B cell (primary cell): ENCODE results near the gene RNU11. TPM values are rescaled to one million over a fixed set of nuclear protein-coding genes. Genes with fewer than 3 reads are reported as not detected.

ENCODE experiments used
- ATAC-seq: fragments of 200-7000 bp; cut with Tn5 transposase; one replicate; pipeline ENCODE4 v1.10.0; 2021; ENCODE audit warnings: low read depth, mild to moderate bottlenecking, moderate number of reproducible peaks, moderate library complexity
- CTCF ChIA-PET: fragments of 350-600 bp; sonication (Branson Sonifier 250); formaldehyde crosslinking; loops from one replicate; lab custom pipeline; 2021; ENCODE audit warnings: antibody characterized with exemption, inconsistent platforms; lab: Charles Lee
- POLR2A ChIA-PET: fragments of 350-600 bp; sonication (Branson Sonifier 250); formaldehyde crosslinking; loops from one replicate; lab custom pipeline; 2021; ENCODE audit warnings: antibody characterized with exemption; lab: Charles Lee
- DNase-seq: peaks from one replicate; pipeline ENCODE4 v3.0.0; 2013
- H2AFZ ChIP-seq: 2 replicates; pipeline ENCODE4 v1.6.1; 2012; ENCODE audit warnings: mild to moderate bottlenecking, low read depth, low read length; ENCODE audit not compliant: insufficient read depth, poor library complexity, severe bottlenecking
- H3K27ac ChIP-seq, 2 donors: 1 replicate in 1 of 2; 2 replicates in 1 of 2; pipeline ENCODE4 v1.5.1; 2012 to 2013; ENCODE audit warnings: low read length in 2 of 2, mild to moderate bottlenecking in 2 of 2, moderate library complexity in 1 of 2
- H3K27me3 ChIP-seq, 4 experiments: fragments of 200-600 bp in 1 of 4; sonication (generic) in 1 of 4; replicated peaks in 1 of 4; 1 replicate in 2 of 4; 2 replicates in 2 of 4; pipeline versions ENCODE4 v1.6.1 to v1.7.0; 2013 to 2016; ENCODE audit warnings: low read length in 3 of 4, mild to moderate bottlenecking in 2 of 4, mixed read lengths in 1 of 4, moderate library complexity in 1 of 4; ENCODE audit not compliant: insufficient read depth in 4 of 4, control insufficient read depth in 3 of 4; ENCODE audit errors: control extremely low read depth in 1 of 4
- H3K36me3 ChIP-seq, 2 experiments: replicated peaks in 1 of 2; 1 replicate in 1 of 2; 2 replicates in 1 of 2; pipeline versions ENCODE4 v1.6.1 to v1.7.1; 2013; ENCODE audit warnings: low read length in 1 of 2; ENCODE audit not compliant: insufficient read depth in 2 of 2, control insufficient read depth in 1 of 2; ENCODE audit errors: control extremely low read depth in 1 of 2, extremely low read depth in 1 of 2
- H3K4me1 ChIP-seq, 2 donors: fragments of 200-600 bp in 1 of 2; sonication (generic) in 1 of 2; 1 replicate in 1 of 2; 2 replicates in 1 of 2; pipeline versions ENCODE4 v1.5.1 to v1.6.1; 2013 to 2017; ENCODE audit warnings: low read length in 2 of 2; ENCODE audit not compliant: control insufficient read depth in 2 of 2, insufficient read depth in 2 of 2
- H3K4me2 ChIP-seq: replicated peaks from 2 replicates; pipeline ENCODE3; 2012; ENCODE audit warnings: mild to moderate bottlenecking, low read depth, low read length; ENCODE audit not compliant: poor library complexity, severe bottlenecking
- H3K4me3 ChIP-seq, 5 experiments: fragments of 200-600 bp in 1 of 5; sonication (generic) in 1 of 5; 1 replicate in 3 of 5; 2 replicates in 2 of 5; pipeline versions ENCODE4 v1.5.1 to v1.7.0; 2011 to 2016; ENCODE audit warnings: low read length in 4 of 5, mild to moderate bottlenecking in 4 of 5, low read depth in 2 of 5, control low read depth in 1 of 5, moderate library complexity in 1 of 5; ENCODE audit not compliant: insufficient read depth in 1 of 5; ENCODE audit errors: control extremely low read depth in 1 of 5, extremely low read depth in 1 of 5
- H3K79me2 ChIP-seq: fragments of 200-600 bp; sonication (generic); one replicate; pipeline ENCODE4 v1.6.0; 2016; ENCODE audit warnings: low read length; ENCODE audit not compliant: control insufficient read depth, insufficient read depth
- H3K9ac ChIP-seq: fragments of 200-600 bp; sonication (generic); 2 replicates; pipeline ENCODE4 v1.6.1; 2017; ENCODE audit warnings: mild to moderate bottlenecking, low read length, moderate library complexity
- H3K9me3 ChIP-seq, 3 donors: one replicate each; pipeline versions ENCODE4 v1.6.1 to v1.7.1; 2013; ENCODE audit warnings: low read length in 2 of 3; ENCODE audit not compliant: control insufficient read depth in 2 of 3, insufficient read depth in 1 of 3; ENCODE audit errors: control extremely low read depth in 1 of 3
- H4K20me1 ChIP-seq: 2 replicates; pipeline ENCODE4 v1.6.0; 2012; ENCODE audit warnings: mild to moderate bottlenecking, low read length; ENCODE audit not compliant: insufficient read depth, control insufficient read depth, poor library complexity, severe bottlenecking
- H3K27ac Mint-ChIP-seq: one replicate; pipeline ENCODE4 v1.8.0; 2021; ENCODE audit warnings: mixed read lengths
- H3K27me3 Mint-ChIP-seq: one replicate; pipeline ENCODE4 v1.8.0; 2021; ENCODE audit warnings: mixed read lengths
- H3K4me1 Mint-ChIP-seq: one replicate; pipeline ENCODE4 v1.8.0; 2021; ENCODE audit warnings: mixed read lengths
- H3K4me3 Mint-ChIP-seq: one replicate; pipeline ENCODE4 v1.8.0; 2021; ENCODE audit warnings: mixed read lengths
- H3K9me3 Mint-ChIP-seq: one replicate; pipeline ENCODE4 v1.8.0; 2022; ENCODE audit warnings: mixed read lengths; ENCODE audit not compliant: insufficient read depth
- EZH2 ChIP-seq: IDR thresholded peaks from 2 replicates; pipeline ENCODE4 v1.6.1; 2012; ENCODE audit warnings: borderline replicate concordance, low read depth, mild to moderate bottlenecking, moderate library complexity, low read length; ENCODE audit not compliant: insufficient read depth, poor library complexity, severe bottlenecking
- WGBS: methylation state at CpG from one replicate; pipeline ENCODE4 v1.1.5; 2013; ENCODE audit warnings: missing lambda C conversion rate; ENCODE audit not compliant: insufficient coverage; 5-methylcytosine and 5-hydroxymethylcytosine counted together
- intact Hi-C: fragments of 100-400 bp; cut with micrococcal nuclease; formaldehyde crosslinking; loops from one replicate; pipeline ENCODE4 v1.10.0; 2022
- polyA plus RNA-seq: library from polyadenylated mRNA; depleted of rRNA; stranded (reverse); fragments of >200 nt; gene quantifications from 2 replicates; pipeline ENCODE4 v1.2.3, GENCODE V29; 2012
- total RNA-seq, 2 donors: library from RNA; stranded (reverse); fragments of 120-200 nt in 1 of 2; gene quantifications; 1 replicate in 1 of 2; 2 replicates in 1 of 2; pipeline versions ENCODE4 v1.2.3 to v1.2.4, GENCODE V29; 2013 to 2022
- TF ChIP-seq, protein P1 (sequence below): fragments of 200-600 bp; IDR thresholded peaks from one replicate; pipeline ENCODE4 v1.8.0; 2022; ENCODE audit warnings: antibody characterized with exemption, mild to moderate bottlenecking

RNU11 gene
- total and polyA plus RNA-seq, 2 donors (not counting 1 experiment from before 2014, with no cell fraction given), result not detected

DNA sequence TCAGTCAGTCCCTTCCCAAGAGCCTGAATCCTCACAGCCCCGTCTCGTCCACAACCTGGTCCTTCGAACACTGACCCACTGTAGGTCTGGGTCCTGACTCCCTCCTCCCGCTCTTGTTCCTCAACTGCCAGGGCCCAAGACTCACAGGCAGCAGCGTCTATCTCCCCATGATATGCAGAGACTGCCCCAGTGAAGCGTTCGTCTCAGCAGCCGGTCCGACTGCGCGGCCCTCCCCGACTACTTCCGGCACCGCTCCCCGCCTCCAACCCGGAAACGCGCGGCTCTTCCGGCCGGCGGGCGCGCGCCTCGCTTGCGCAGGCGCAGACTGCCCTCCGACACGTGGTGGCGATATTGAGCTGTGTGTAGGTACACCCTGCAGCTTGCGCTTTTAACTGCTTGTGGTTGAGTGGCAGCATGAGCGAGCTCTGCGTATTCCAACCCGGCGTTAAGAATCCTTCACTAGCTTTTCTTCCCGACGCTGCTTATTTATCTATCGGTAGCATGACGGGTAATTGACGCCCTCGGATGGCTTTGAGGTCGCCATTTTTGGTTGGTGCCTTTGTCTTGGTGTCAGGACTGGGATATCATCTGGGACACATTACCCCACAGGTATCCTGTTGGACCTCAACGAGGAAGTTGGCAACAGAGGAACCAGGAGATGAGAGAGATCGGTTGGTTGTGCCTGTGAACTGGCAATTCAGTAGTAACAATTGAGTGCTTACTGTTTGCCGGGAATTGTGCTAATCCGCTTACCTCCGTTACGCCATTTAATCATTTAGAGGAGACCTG is 5.4 kb upstream of the RNU11 start, which contains the start of gene TAF12:
Gene TAF12, minus strand, starts transcription at position 221 of the 789 bp plus-strand sequence. CDS start 20,986 bp downstream, outside the sequence.
- peak within 1 kb of the TSS; percentile 99 for H3K9ac ChIP-seq
- ChIA-PET CTCF (interaction anchor here (0.6 to 4.8 kb wide), 19 partner anchors 10 to 539 kb away, joined by 3 to 46 read pairs (median 4); partner anchors contain the start of genes GMEB1, SRSF4 and YTHDF2), POLR2A (interaction anchor here (0.5 to 3.2 kb wide), 19 partner anchors 26 to 539 kb away, joined by 3 to 54 read pairs (median 3); partner anchors contain the start of genes GMEB1, RCC1, SRSF4 and YTHDF2)
- ATAC-seq, result peak; percentile 84
- under 1% methylated on average over 40 of the region's 49 CpGs for WGBS
- peak within 1 kb of the TSS; percentile 97 to 100 for H3K27ac ChIP-seq
- peaks cover 57% of the 10 kb centered on the region for H3K79me2 ChIP-seq
- Mint-ChIP-seq H3K27me3 (no peaks in the 10 kb centered on the region), H3K4me3 (peak within 1 kb of the TSS; percentile 100), H3K4me1 (peaks cover 49% of the 10 kb centered on the region), H3K9me3 (no peaks in the 10 kb centered on the region), H3K27ac (peak within 1 kb of the TSS; percentile 99)
- H3K4me2 ChIP-seq, result peak within 1 kb of the TSS; percentile 97
- TF ChIP-seq, protein P1, sequence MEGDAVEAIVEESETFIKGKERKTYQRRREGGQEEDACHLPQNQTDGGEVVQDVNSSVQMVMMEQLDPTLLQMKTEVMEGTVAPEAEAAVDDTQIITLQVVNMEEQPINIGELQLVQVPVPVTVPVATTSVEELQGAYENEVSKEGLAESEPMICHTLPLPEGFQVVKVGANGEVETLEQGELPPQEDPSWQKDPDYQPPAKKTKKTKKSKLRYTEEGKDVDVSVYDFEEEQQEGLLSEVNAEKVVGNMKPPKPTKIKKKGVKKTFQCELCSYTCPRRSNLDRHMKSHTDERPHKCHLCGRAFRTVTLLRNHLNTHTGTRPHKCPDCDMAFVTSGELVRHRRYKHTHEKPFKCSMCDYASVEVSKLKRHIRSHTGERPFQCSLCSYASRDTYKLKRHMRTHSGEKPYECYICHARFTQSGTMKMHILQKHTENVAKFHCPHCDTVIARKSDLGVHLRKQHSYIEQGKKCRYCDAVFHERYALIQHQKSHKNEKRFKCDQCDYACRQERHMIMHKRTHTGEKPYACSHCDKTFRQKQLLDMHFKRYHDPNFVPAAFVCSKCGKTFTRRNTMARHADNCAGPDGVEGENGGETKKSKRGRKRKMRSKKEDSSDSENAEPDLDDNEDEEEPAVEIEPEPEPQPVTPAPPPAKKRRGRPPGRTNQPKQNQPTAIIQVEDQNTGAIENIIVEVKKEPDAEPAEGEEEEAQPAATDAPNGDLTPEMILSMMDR, result peak; percentile 54
- no peak for TF ChIP-seq EZH2
- H3K4me1 ChIP-seq, result peaks cover 29 to 31% of the 10 kb centered on the region in 2 donors
- no peaks in the 10 kb centered on the region for H3K36me3 ChIP-seq
- H4K20me1 ChIP-seq, result no peaks in the 10 kb centered on the region
- H3K4me3 ChIP-seq, result peak within 1 kb of the TSS; percentile 67 to 91 (median 89)
- H3K9me3 ChIP-seq, result no peaks in the 10 kb centered on the region
- H3K27me3 ChIP-seq, result no peaks in the 10 kb centered on the region
- DNase-seq, result peak; percentile 97
- intact Hi-C loops, result loop anchor here (1.0 to 10.0 kb wide), 7 partner anchors 25 to 398 kb away; partner anchors contain the start of genes GMEB1 and YTHDF2
- peak within 1 kb of the TSS; percentile 96 for H2AFZ ChIP-seq
